Measurements from ENCODE around the gene MEI1. TPM values are rescaled to one million over a fixed set of nuclear protein-coding genes. Genes with fewer than 3 reads are reported as not detected.

The MEI1 gene
- total RNA-seq, 3 donors from 2014 or later (not counting 1 experiment from before 2014, with no cell fraction given) = 44.7 to 75.6 (median 50.3) TPM

- Histone ChIP-seq H3K27me3 (ENCODE audit: control insufficient read depth, insufficient read depth, low read length) (no peaks in the 10 kb centered on the region), H3K4me3 (ENCODE audit: low read length) (no peak overlapping the region), H3K27ac (ENCODE audit: low read length) (no peak overlapping the region), H3K36me3 (ENCODE audit: control insufficient read depth, insufficient read depth, low read length) (no peaks in the 10 kb centered on the region), H3K4me1 (ENCODE audit: control insufficient read depth, insufficient read depth, low read length) (peaks cover 12% of the 10 kb centered on the region), H3K9me3 (ENCODE audit: control insufficient read depth, insufficient read depth, low read length) (no peaks in the 10 kb centered on the region)
- Mint-ChIP-seq H3K4me1 (peaks cover 48 to 65% of the 10 kb centered on the region in 2 donors), H3K4me3 (no peak overlapping the region), H3K36me3 (no peaks in the 10 kb centered on the region), H3K9me3 (no peaks in the 10 kb centered on the region), H3K27ac (peak overlapping the region; percentile 7 to 13), H3K27me3 (ENCODE audit: low read depth in 2 of 2) (no peaks in the 10 kb centered on the region)
- DNase-seq = no peak
- TF ChIP-seq CTCF (IDR thresholded peaks at IDR 0.05) = no peak
- WGBS (ENCODE audit: insufficient coverage) = no CpG with 5 or more reads among the region's 1 CpG
- intact Hi-C loops (cut with micrococcal nuclease) = no loop called here
- no peak for ATAC-seq
These were observed 144.7 kb downstream of the MEI1 start for GRCh38 chr22:41844036-41844435.

- H3K36me3 ChIP-seq (ENCODE audit: control insufficient read depth, insufficient read depth, low read length) = no peaks in the 10 kb centered on the region
- Mint-ChIP-seq H3K4me1 (peaks cover 45 to 60% of the 10 kb centered on the region in 2 donors), H3K27me3 (ENCODE audit: low read depth in 2 of 2) (no peaks in the 10 kb centered on the region), H3K9me3 (no peaks in the 10 kb centered on the region), H3K36me3 (no peaks in the 10 kb centered on the region), H3K4me3 (no peak overlapping the region), H3K27ac (peak overlapping the region; percentile 7 to 13)
- DNase-seq (no peak), ATAC-seq (no peak)
- peaks cover 15% of the 10 kb centered on the region for H3K4me1 ChIP-seq (ENCODE audit: control insufficient read depth, insufficient read depth, low read length)
- H3K4me3 ChIP-seq (ENCODE audit: low read length) = no peak overlapping the region
- no peak for TF ChIP-seq CTCF (IDR thresholded peaks at IDR 0.05)
- H3K9me3 ChIP-seq (ENCODE audit: control insufficient read depth, insufficient read depth, low read length) = no peaks in the 10 kb centered on the region
- no peak overlapping the region for H3K27ac ChIP-seq (ENCODE audit: low read length)
- intact Hi-C loops (cut with micrococcal nuclease) = no loop called here
- WGBS (ENCODE audit: insufficient coverage) = 83% methylated on average over 3 of the region's 3 CpGs
- H3K27me3 ChIP-seq (ENCODE audit: control insufficient read depth, insufficient read depth, low read length) = no peaks in the 10 kb centered on the region
These were observed 145.2 kb downstream of the MEI1 start for GRCh38 chr22:41844513-41844912.

- Mint-ChIP-seq H3K27me3 (ENCODE audit: low read depth in 2 of 2) (no peaks in the 10 kb centered on the region), H3K4me3 (no peak overlapping the region), H3K4me1 (peaks cover 40 to 53% of the 10 kb centered on the region in 2 donors), H3K27ac (peak overlapping the region; percentile 10 to 60), H3K9me3 (no peaks in the 10 kb centered on the region), H3K36me3 (no peaks in the 10 kb centered on the region)
- ATAC-seq = no peak
- TF ChIP-seq CTCF (IDR thresholded peaks at IDR 0.05) = no peak
- DNase-seq = no peak
- Histone ChIP-seq H3K27me3 (ENCODE audit: control insufficient read depth, insufficient read depth, low read length) (no peaks in the 10 kb centered on the region), H3K36me3 (ENCODE audit: control insufficient read depth, insufficient read depth, low read length) (no peaks in the 10 kb centered on the region), H3K4me1 (ENCODE audit: control insufficient read depth, insufficient read depth, low read length) (peaks cover 15% of the 10 kb centered on the region), H3K9me3 (ENCODE audit: control insufficient read depth, insufficient read depth, low read length) (no peaks in the 10 kb centered on the region), H3K27ac (ENCODE audit: low read length) (no peak overlapping the region), H3K4me3 (ENCODE audit: low read length) (no peak overlapping the region)
- intact Hi-C loops (cut with micrococcal nuclease) = no loop called here
- WGBS (ENCODE audit: insufficient coverage) = 65% methylated on average over 4 of the region's 4 CpGs
These were observed 146.3 kb downstream of the MEI1 start for GRCh38 chr22:41845380-41846267.
